Stimulated activated naive CD8-positive, alpha-beta T cell treated with anti-CD3 and anti-CD28 coated beads, Interleukin-15, Interleukin-2, amounts not matched to agents 100 U/mL and 50 U/mL, for 24 hours (primary cell): Measurements from ENCODE around the gene TP53I11.

Experiments
- ATAC-seq: fragments of 150-1000 bp; cut with Tn5 transposase; one replicate; pipeline ENCODE4 v1.10.0; 2021
- DNase-seq: peaks from one replicate; pipeline ENCODE4 v3.0.0; 2021

The TP53I11 gene

GRCh38 chr11:44978274-44978960, 27.7 kb upstream of the TP53I11 start:
- DNase-seq: no peak
- no peak for ATAC-seq

- ATAC-seq (no peak), DNase-seq (no peak)
These were observed 26.9 kb upstream of the TP53I11 start for GRCh38 chr11:44977493-44977984.

- no peak for ATAC-seq
These were observed 25.9 kb upstream of the TP53I11 start for GRCh38 chr11:44976576-44976975.

GRCh38 chr11:44974402-44975000, 23.8 kb upstream of the TP53I11 start:
- DNase-seq (no peak), ATAC-seq (no peak)

More at GRCh38 chr11:44976576-44976975, 25.9 kb upstream of the TP53I11 start:
- no peak for DNase-seq

DNA sequence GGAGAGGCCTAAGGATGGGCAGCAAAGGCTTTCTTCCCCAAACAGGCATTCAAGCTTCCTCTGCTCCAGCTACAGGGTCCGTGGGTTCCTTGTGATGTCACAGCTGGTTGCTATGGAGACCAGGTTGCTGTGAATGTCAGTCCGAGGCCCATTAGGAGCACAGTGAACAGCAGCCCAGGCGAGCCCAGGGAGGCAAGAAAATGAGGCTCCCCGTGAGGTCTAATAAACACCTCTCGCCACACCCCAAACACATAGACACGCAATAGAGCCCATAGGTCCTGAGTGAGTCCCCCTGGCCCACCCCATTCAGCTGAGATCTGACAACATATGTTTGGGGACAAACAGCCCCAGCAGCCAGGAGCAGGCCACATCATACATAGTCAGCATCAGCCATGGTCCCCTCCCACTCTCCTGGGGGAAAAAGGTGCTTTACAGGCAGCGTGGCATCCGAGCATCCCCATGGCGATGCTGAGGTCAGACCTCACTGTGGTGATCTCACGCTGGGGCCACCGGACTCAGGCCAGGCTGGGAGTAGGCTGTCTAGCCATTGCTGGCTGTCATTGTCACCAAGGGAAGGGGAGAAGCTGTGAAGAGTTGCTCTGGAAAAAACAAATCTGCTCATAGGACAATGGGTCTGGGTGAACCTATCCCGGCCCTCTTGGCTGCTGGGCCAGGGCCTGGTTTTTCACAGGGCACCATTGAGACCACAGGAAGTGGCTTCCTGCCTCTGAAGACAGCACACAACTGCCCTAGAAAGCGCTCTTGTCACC, 23.1 kb upstream of the TP53I11 start:
- DNase-seq (no peak), ATAC-seq (no peak)

DNA sequence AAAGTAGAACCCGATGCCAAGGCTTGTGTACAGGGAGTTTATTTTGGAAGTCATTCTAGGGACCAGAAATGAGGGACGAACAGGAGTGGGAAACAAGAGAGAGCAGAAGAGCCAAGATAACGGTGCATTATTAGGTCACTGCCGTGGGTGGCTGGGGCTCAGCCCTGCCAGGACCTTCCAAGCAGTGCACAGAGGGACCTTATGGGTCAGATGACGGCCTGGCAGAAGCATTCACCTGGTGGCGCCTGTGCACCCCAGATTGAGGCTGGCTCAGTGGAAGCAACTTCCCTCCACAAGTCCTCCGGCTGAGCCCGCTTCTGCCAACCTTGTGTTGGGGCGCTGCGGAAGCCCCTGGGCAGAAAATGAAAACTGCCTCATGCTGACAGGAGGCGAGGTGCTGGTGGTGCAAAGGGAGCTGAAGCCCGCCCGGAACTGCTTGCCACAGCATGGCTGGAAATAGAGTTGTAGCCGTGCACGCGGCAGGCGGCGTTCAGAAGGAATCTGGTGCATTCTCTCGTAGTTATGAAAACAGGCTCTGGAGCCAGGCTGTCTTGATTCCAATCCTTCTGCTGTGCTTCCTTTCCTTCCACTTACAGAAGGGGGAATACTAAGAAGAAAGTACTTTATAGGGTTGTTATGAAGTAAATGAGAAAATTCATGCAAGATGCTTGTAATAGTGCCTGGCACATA, 22.2 kb upstream of the TP53I11 start:
- no peak for DNase-seq
- no peak for ATAC-seq

GRCh38 chr11:44971185-44971584, 20.5 kb upstream of the TP53I11 start:
- ATAC-seq: no peak
- no peak for DNase-seq

- DNase-seq: no peak
- ATAC-seq: no peak
These were observed 19.6 kb upstream of the TP53I11 start for GRCh38 chr11:44970293-44970692.

GRCh38 chr11:44969651-44970252, 19.1 kb upstream of the TP53I11 start:
- DNase-seq (no peak), ATAC-seq (no peak)

- ATAC-seq (no peak), DNase-seq (no peak)
These were observed 17.8 kb upstream of the TP53I11 start for GRCh38 chr11:44968510-44968909.

- DNase-seq: no peak
- ATAC-seq: no peak
These were observed 17.3 kb upstream of the TP53I11 start for GRCh38 chr11:44967930-44968496.

- no peak for ATAC-seq
- no peak for DNase-seq
These were observed 16.0 kb upstream of the TP53I11 start for GRCh38 chr11:44966694-44967093.

GRCh38 chr11:44964526-44965209, 14.0 kb upstream of the TP53I11 start:
- ATAC-seq (no peak), DNase-seq (no peak)

GRCh38 chr11:44963948-44964347, 13.3 kb upstream of the TP53I11 start:
- DNase-seq (no peak), ATAC-seq (no peak)

DNA sequence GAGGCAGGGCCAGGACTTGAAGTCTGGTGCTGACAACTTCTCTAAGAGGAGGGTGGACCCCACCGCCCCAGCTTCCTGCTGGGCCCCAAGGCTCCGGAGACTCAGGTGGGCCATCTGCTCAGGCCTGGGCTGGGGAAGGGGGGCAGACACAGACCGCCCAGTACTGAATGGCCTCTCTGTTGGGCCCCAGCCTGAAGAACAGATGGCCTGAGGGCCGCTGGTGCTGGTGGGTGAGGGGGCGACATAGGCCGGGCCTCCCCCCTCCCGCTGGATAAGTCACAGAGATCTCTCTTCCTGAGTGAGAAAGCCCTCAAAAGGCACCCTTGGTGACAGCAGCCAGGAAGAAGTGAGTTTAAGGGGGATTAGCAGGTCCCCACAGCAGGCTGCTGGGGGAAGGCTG, 12.5 kb upstream of the TP53I11 start:
- DNase-seq (no peak), ATAC-seq (no peak)

- ATAC-seq: no peak
- DNase-seq: no peak
These were observed 11.8 kb upstream of the TP53I11 start for GRCh38 chr11:44962464-44962863.

DNA sequence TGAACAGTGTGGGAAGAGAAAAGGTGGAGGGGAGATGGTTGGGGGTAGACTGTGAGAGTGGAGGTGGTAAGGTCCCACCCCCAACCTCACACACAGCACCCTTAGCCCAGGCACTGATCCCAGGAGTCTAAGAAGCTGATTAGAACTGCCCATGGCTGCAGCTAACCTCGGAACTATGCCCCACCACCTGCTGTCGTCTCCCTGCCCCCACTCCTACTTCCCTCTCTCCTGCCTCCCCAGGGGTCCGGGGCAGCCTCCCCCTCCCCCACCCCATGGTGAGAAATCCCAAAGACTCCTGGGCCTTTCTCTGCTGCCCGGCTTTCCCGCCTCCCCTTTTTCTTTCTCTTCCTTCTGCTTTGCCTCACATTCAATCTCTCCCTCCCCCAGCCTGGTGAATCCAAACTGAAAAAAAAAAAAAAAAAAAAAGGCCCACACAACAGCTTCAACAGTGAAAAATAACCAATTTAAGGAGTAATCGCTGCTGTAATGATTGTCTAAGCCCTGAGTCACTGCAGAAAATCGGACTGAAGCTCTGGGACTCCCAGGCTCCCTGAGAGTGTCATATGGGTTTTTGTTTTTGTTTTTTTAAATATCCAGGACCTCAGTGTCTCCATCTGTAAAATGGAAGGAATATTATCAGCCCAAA, 9.6 kb upstream of the TP53I11 start:
- no peak for DNase-seq
- ATAC-seq: no peak

DNA sequence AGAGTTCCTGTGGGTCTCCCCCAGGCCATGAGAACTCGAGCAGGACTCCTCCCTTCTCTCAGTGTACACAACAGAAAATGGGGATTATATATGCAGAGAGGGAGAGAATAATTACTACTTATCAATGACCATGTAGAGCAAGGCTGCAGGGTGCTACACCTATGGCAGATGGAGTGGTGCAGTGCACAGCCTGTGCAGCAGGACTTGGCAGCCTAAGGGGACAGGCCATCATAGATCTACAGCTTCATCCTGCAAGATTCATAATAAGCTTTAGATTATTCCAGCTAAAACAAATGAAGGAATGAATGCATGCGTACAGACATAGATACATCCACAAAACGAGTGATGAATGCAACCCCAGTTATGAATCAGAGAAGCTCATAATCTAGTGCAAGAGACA, 8.4 kb upstream of the TP53I11 start:
- DNase-seq (no peak), ATAC-seq (no peak)

DNA sequence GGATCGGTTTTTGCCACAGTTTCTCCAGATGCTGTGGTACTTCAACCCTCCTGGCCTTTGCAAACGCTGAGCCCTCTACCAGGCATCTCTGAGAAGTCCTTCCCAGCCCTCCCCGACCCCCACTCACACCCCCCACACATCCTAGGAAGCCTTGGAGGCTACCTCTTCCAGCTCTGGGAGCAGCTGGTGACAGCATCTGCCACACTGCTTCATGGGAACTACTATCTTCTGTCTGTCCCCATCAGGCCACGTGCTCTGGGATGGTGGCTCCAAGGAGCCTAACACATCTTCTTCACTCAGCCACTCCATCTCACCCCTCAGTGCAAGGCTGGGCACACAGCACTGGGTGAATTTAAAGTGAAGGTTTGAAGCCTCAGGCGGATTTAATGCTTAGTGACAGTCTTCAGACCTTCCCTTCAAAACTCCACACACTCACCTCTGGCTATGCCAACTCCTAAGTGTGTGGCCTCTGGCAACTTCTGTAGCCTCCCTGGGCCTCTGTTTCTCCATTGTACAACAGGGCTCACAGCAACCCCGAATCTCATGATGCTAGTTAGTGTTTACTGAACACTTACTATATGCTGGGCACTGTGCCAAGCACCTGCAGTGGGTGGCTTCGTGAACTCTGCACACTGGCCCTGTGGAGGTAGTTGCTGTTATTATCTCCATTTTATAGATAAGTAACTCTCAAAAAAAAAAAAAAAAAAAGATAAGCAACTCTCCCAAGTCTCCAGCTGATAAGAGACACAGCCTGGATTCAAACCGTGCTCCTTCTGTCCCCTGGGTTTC, 7.3 kb upstream of the TP53I11 start:
- ATAC-seq (no peak), DNase-seq (no peak)

- ATAC-seq: no peak
These were observed 6.4 kb upstream of the TP53I11 start for GRCh38 chr11:44957040-44957515.

More at GRCh38 chr11:44957040-44957515, 6.4 kb upstream of the TP53I11 start:
- no peak for DNase-seq
